Astrocyte of the cerebellum (primary cell): ENCODE results near the gene MRPL28.

Experiments used
- DNase-seq: peaks from one replicate; pipeline ENCODE4 v3.0.0-alpha.2; 2011; ENCODE audit warnings: low read depth
- H3K4me3 ChIP-seq: 2 replicates; pipeline ENCODE4 v1.5.1; 2011; ENCODE audit warnings: mild to moderate bottlenecking, low read depth, low read length, moderate library complexity
- in situ Hi-C: cut with HindIII; loops from 2 replicates; pipeline ENCODE4 v1.10.0; 2017; ENCODE audit warnings: low sequenced_read_pairs
- TF ChIP-seq, protein P1 (sequence below): IDR thresholded peaks from 2 replicates; pipeline ENCODE4 v1.5.1; 2012; ENCODE audit warnings: low read length, low read depth, moderate library complexity, mild to moderate bottlenecking; ENCODE audit errors: missing control alignments

The MRPL28 gene

DNA sequence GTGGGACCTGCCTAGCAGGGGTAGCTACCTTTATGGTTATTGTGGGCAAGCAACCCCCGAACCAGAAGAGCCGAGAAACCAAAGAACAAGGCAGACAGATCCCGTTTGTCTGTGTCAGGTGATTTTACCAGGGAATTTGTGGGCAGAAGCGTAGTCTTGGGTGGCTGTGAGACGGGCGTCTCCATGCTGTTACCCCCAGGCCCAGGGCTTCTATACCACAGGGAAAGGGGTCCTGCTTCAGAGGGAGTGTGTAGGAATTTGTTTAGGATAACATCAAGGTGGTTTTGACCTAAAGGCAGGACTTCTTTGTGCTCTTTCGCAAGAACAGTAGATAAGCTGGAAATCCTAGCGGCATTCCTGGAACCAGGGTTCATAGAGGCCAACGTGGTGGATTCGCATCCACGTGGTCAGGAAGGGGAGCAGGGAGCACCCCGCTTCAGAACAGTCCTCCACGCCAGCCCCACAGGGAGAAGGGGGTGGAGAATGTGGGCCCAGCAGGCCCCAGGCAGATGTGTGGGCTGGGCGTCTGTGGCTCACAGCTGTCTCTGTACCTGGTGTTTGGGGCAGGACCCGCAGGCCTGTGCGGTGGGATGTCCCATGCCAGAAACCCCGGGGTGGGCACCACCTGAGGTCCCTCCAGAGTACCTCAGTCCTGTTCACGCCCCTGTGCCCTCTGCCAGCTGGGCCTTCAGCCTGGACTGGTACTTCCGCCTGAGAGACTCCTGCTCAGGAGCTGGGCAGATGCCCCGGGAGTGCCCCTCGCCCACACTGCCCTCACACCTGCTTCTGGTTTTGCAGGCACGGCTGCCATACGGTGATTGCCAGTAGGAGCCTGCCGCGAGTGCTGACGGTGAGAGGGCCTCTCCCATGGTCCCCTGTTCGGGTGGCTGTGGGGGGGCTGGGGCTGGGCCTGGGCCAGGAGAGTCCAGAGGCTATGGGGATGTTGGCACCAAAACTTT is 35.5 kb upstream of the MRPL28 start:
- H3K4me3 ChIP-seq, result no peak overlapping the region
- no peak for DNase-seq
- TF ChIP-seq, protein P1, sequence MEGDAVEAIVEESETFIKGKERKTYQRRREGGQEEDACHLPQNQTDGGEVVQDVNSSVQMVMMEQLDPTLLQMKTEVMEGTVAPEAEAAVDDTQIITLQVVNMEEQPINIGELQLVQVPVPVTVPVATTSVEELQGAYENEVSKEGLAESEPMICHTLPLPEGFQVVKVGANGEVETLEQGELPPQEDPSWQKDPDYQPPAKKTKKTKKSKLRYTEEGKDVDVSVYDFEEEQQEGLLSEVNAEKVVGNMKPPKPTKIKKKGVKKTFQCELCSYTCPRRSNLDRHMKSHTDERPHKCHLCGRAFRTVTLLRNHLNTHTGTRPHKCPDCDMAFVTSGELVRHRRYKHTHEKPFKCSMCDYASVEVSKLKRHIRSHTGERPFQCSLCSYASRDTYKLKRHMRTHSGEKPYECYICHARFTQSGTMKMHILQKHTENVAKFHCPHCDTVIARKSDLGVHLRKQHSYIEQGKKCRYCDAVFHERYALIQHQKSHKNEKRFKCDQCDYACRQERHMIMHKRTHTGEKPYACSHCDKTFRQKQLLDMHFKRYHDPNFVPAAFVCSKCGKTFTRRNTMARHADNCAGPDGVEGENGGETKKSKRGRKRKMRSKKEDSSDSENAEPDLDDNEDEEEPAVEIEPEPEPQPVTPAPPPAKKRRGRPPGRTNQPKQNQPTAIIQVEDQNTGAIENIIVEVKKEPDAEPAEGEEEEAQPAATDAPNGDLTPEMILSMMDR, result no peak
- in situ Hi-C loops, result no loop called here

DNA sequence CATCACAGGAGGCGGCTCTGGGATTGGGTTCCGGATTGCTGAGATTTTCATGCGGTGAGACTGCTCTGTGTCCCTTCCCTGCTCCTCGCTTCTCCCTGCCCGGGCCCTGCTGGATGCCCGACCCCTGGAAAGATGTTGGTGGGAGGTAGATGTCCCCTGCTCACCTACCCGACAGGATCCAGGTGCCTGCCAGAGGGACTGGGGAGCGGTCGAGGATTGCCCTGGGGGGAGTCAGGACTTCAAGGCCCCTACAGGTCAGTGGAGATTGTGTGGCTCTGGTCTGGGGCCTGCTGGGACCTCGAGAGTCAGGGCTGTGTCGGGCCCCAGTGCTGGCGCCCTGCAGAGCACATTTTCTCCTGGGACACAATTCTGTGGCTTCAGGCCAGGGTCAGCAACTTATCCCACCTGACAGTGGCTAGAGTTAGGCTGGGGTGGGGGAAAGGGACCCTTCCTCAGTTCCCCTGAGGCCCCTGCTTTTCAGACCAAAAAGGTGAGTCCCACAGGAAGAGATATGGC is 34.7 kb upstream of the MRPL28 start:
- H3K4me3 ChIP-seq, result no peak overlapping the region
- in situ Hi-C loops, result no loop called here
- no peak for DNase-seq
- TF ChIP-seq, protein P1, result no peak

DNA sequence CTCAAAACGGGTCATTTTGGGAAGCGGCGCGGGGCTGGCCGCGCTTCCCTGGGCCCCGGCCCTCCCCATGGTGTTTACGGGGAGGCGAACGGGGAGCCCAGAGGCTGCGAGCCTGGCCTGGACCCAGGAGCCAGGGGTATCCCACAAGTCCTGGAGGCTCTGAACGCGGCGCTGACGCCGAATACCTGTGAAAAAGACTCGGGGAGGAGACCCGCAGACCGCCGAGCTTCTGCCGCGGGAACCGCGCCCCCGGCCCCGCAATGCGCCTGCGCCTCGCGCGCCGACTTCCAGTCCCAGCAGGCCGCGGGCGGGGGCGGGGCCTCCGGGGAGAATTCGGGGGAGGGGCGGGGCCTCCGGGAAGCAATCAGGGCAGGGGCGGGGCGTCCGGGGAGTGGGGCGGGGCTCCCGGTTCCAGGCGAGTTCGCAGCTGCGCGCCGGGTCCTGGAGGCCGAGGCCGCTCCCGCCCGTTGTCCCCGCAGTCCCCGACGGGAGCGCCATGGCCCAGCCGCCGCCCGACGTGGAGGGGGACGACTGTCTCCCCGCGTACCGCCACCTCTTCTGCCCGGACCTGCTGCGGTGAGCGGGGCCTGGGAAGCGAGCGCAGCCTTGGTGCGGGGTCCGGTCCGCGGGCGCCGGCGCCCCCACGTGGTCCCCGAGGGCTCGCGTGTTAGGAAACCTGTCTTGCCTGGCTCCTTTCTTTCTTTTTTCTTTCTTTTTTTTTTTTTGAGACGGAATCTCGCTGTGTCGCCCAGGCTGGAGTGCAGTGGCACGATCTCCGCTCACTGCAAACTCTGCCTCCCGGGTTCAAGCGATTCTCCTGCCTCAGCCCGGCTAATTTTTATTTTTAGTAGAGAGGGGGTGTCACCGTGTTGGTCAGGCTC is 31.4 kb upstream of the MRPL28 start, which contains the start of gene DECR2:
Gene DECR2, plus strand, starts transcription at position 418 of the 881 bp plus-strand sequence. Its CDS starts 79 bp downstream, at position 497.
- peak; percentile 74 for DNase-seq
- in situ Hi-C loops, result no loop called here
- peak within 1 kb of the TSS; percentile 73 for H3K4me3 ChIP-seq
- TF ChIP-seq, protein P1, result peak; percentile 38

DNA sequence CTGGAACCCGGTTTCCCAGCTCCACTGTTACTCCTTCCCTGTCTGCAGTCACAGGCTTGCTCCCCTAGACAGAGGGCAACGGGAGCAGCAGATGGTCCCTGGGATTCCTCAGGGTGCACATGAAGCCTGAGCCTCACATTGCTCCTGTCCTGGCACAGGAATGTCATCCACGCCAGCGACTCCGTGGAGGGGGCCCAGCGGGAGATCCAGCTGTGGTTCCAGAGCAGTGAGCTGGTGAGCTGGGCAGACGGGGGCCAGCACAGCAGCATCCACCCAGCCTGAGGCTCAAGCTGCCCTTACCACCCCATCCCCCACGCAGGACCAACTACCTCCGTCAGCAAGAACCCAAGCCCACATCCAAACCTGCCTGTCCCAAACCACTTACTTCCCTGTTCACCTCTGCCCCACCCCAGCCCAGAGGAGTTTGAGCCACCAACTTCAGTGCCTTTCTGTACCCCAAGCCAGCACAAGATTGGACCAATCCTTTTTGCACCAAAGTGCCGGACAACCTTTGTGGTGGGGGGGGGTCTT is 29.8 kb upstream of the MRPL28 start:
- H3K4me3 ChIP-seq, result peak overlapping the region; percentile 73
- DNase-seq, result no peak
- in situ Hi-C loops, result no loop called here
- TF ChIP-seq, protein P1, result no peak

DNA sequence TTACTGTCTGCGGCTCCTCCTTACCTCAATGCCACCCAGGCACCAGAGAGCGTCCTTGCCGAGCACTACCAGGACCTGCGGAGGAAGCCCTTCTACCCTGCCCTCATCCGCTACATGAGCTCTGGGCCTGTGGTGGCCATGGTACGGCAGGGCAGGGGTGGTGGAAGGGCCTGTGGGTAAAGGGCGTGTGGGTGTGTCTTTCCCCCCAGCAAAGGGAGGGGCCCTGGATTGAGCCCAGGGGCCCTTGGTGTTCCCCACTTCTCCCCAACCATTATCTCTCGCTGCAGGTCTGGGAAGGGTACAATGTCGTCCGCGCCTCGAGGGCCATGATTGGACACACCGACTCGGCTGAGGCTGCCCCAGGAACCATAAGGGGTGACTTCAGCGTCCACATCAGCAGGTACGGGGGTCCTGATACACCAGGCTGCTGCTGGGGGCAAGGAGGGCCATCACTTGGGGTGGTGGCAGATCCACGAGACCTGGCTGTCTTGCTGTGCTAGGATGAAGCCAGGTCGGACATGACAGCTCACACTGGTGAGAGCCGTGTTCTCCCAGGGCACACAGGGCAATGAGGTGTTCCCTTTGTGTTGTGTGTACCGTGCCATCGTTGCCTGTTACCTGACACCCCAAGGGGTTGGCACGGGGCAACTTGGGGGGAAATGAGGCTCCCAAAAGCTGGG is 29.1 kb upstream of the MRPL28 start:
- TF ChIP-seq, protein P1, result no peak
- H3K4me3 ChIP-seq, result no peak overlapping the region
- in situ Hi-C loops, result no loop called here
- no peak for DNase-seq
